Measurements from ENCODE around the gene INPP4B. TPM values are rescaled to one million over a fixed set of nuclear protein-coding genes. Genes with fewer than 3 reads are reported as not detected.

Gene INPP4B
- total and polyA plus RNA-seq, 2 donors (not counting 1 experiment from before 2014, with no cell fraction given): 19.7 to 22.2 TPM

DNA sequence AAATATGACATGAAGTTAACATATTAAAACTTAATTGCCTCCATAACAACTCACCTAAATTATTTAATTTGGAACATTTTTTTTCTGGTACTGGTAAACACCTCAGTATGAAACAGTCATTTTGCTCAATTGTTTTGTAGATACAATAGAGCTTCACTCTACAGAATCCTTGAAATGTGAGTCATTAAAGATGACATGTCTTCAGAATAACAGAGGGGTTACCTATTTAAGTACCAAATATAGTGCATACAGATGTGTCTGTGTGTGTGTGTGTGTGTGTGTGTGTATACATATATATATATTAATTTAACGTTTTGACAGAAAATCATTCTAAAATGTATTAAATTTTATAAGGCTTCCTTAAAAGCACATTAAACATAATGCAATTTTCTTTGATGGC, 297.6 kb downstream of the INPP4B start:
- Histone ChIP-seq H3K4me3 (replicated peaks in 1 of 4; ENCODE audit: control extremely low read depth in 1 of 4, insufficient read depth in 1 of 4, low read depth in 3 of 4, low read length in 4 of 4) (no peak overlapping the region), H3K9me3 (ENCODE audit: control insufficient read depth, insufficient read depth, low read depth, low read length) (no peaks in the 10 kb centered on the region), H3K9ac (ENCODE audit: insufficient read depth, low read length) (no peak overlapping the region), H3K36me3 (ENCODE audit: control insufficient read depth, insufficient read depth, low read length) (no peaks in the 10 kb centered on the region), H4K20me1 (ENCODE audit: control insufficient read depth, extremely low read depth, insufficient read depth, low read length) (no peaks in the 10 kb centered on the region), H3K27me3 (ENCODE audit: control insufficient read depth, insufficient read depth, low read length) (no peaks in the 10 kb centered on the region), H3K79me2 (ENCODE audit: control insufficient read depth, insufficient read depth, low read length) (no peaks in the 10 kb centered on the region), H3K4me1 (ENCODE audit: control insufficient read depth, extremely low read depth, insufficient read depth, low read length) (peaks cover 2% of the 10 kb centered on the region), H3K27ac (ENCODE audit: insufficient read depth, low read length) (no peak overlapping the region), H2AFZ (ENCODE audit: low read length) (no peak overlapping the region), H3K4me2 (ENCODE audit: extremely low read depth, insufficient read depth, low read length) (no peak overlapping the region)
- TF ChIP-seq, protein P1, sequence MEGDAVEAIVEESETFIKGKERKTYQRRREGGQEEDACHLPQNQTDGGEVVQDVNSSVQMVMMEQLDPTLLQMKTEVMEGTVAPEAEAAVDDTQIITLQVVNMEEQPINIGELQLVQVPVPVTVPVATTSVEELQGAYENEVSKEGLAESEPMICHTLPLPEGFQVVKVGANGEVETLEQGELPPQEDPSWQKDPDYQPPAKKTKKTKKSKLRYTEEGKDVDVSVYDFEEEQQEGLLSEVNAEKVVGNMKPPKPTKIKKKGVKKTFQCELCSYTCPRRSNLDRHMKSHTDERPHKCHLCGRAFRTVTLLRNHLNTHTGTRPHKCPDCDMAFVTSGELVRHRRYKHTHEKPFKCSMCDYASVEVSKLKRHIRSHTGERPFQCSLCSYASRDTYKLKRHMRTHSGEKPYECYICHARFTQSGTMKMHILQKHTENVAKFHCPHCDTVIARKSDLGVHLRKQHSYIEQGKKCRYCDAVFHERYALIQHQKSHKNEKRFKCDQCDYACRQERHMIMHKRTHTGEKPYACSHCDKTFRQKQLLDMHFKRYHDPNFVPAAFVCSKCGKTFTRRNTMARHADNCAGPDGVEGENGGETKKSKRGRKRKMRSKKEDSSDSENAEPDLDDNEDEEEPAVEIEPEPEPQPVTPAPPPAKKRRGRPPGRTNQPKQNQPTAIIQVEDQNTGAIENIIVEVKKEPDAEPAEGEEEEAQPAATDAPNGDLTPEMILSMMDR (conservative IDR thresholded peaks at IDR 0.05 in 1 of 2, IDR thresholded peaks at IDR 0.05 in 1 of 2; ENCODE audit: low read depth in 1 of 2, low read length in 2 of 2): no peak
- no peak for TF ChIP-seq EZH2 (IDR thresholded peaks at IDR 0.05; ENCODE audit: low read length, missing control alignments)
- DNase-seq (ENCODE audit: low read depth in 2 of 2): peak in 1 of 2 donors; percentile 29

DNA sequence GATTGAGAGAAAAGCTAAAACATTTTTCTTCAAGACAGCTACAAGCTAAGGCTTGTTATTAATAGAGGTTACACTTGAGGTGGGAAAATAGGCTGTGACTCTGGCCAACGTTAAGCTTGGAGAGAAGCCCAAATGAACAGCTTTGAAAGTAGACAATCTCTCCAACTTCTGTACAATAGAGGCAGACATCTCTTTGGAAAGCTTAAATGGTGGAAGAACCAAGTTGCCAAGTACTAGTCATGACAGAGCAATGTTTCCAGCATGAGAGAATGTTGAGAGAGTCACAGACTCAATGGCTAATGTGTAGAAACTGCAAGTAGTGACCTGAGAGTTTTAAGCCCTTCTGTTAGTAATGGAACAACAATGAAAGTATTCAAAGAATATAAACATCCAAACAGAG, 298.1 kb downstream of the INPP4B start:
- no peaks in the 10 kb centered on the region for H4K20me1 ChIP-seq (ENCODE audit: control insufficient read depth, extremely low read depth, insufficient read depth, low read length)
- no peak overlapping the region for H3K4me2 ChIP-seq (ENCODE audit: extremely low read depth, insufficient read depth, low read length)
- TF ChIP-seq EZH2 (IDR thresholded peaks at IDR 0.05; ENCODE audit: low read length, missing control alignments): no peak
- TF ChIP-seq, protein P1 (conservative IDR thresholded peaks at IDR 0.05 in 1 of 2, IDR thresholded peaks at IDR 0.05 in 1 of 2; ENCODE audit: low read depth in 1 of 2, low read length in 2 of 2): no peak
- H3K27me3 ChIP-seq (ENCODE audit: control insufficient read depth, insufficient read depth, low read length): no peaks in the 10 kb centered on the region
- no peak overlapping the region for H3K27ac ChIP-seq (ENCODE audit: insufficient read depth, low read length)
- peak in 1 of 2 donors; percentile 87 for DNase-seq (ENCODE audit: low read depth in 2 of 2)
- no peak overlapping the region for H3K4me3 ChIP-seq (replicated peaks in 1 of 4; ENCODE audit: control extremely low read depth in 1 of 4, insufficient read depth in 1 of 4, low read depth in 3 of 4, low read length in 4 of 4)
- H3K9ac ChIP-seq (ENCODE audit: insufficient read depth, low read length): no peak overlapping the region
- peaks cover 2% of the 10 kb centered on the region for H3K4me1 ChIP-seq (ENCODE audit: control insufficient read depth, extremely low read depth, insufficient read depth, low read length)
- no peaks in the 10 kb centered on the region for H3K79me2 ChIP-seq (ENCODE audit: control insufficient read depth, insufficient read depth, low read length)
- H2AFZ ChIP-seq (ENCODE audit: low read length): no peak overlapping the region
- H3K36me3 ChIP-seq (ENCODE audit: control insufficient read depth, insufficient read depth, low read length): no peaks in the 10 kb centered on the region
- H3K9me3 ChIP-seq (ENCODE audit: control insufficient read depth, insufficient read depth, low read depth, low read length): no peaks in the 10 kb centered on the region

DNA sequence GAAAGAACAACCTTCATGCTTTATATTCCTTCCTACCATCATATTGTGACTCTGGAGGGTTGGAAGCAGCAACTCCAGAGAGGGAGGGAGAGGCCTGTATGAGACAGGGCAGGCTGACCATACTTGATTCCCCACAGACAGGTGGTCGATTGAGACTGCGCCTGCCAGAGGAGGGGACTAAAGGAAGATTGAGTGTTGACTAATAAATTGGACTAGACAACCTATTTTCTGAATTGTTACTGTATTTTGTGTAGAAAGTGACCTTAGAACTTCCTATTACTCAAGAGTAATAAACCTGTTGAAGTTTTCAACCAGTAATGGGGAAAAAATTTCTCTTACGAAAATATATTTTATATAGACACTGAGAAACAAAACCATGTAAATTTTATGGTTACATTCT, 301.5 kb downstream of the INPP4B start:
- no peak for DNase-seq (ENCODE audit: low read depth in 2 of 2)
- TF ChIP-seq EZH2 (IDR thresholded peaks at IDR 0.05; ENCODE audit: low read length, missing control alignments): no peak
- TF ChIP-seq, protein P1 (conservative IDR thresholded peaks at IDR 0.05 in 1 of 2, IDR thresholded peaks at IDR 0.05 in 1 of 2; ENCODE audit: low read depth in 1 of 2, low read length in 2 of 2): no peak
- H3K27ac ChIP-seq (ENCODE audit: insufficient read depth, low read length): no peak overlapping the region
- no peaks in the 10 kb centered on the region for H3K27me3 ChIP-seq (ENCODE audit: control insufficient read depth, insufficient read depth, low read length)
- no peak overlapping the region for H3K4me3 ChIP-seq (replicated peaks in 1 of 4; ENCODE audit: control extremely low read depth in 1 of 4, insufficient read depth in 1 of 4, low read depth in 3 of 4, low read length in 4 of 4)
- H3K4me2 ChIP-seq (ENCODE audit: extremely low read depth, insufficient read depth, low read length): no peak overlapping the region
- no peaks in the 10 kb centered on the region for H3K4me1 ChIP-seq (ENCODE audit: control insufficient read depth, extremely low read depth, insufficient read depth, low read length)
- no peaks in the 10 kb centered on the region for H3K36me3 ChIP-seq (ENCODE audit: control insufficient read depth, insufficient read depth, low read length)
- H2AFZ ChIP-seq (ENCODE audit: low read length): no peak overlapping the region
- no peaks in the 10 kb centered on the region for H3K9me3 ChIP-seq (ENCODE audit: control insufficient read depth, insufficient read depth, low read depth, low read length)
- H4K20me1 ChIP-seq (ENCODE audit: control insufficient read depth, extremely low read depth, insufficient read depth, low read length): no peaks in the 10 kb centered on the region
- no peak overlapping the region for H3K9ac ChIP-seq (ENCODE audit: insufficient read depth, low read length)
- no peaks in the 10 kb centered on the region for H3K79me2 ChIP-seq (ENCODE audit: control insufficient read depth, insufficient read depth, low read length)

Data from fibroblast of lung (primary cell).